Left ventricle myocardium inferior (tissue), 1 donor: ENCODE data around the gene F3. TPM values are rescaled to one million over a fixed set of nuclear protein-coding genes. Genes with fewer than 3 reads are reported as not detected.
A peak's percentile ranks its signal among the peaks of the same experiment; 100 is the strongest.

ENCODE experiments used
- DNase-seq: peaks from one replicate; pipeline ENCODE4 v3.0.0-alpha.2; 2020
- H3K27ac ChIP-seq: fragments of 200-600 bp; replicated peaks from 2 replicates; pipeline ENCODE4 v1.8.0; 2021
- H3K27me3 ChIP-seq: fragments of 200-600 bp; 2 replicates; pipeline ENCODE4 v1.8.0; 2021; ENCODE audit warnings: low read depth
- H3K36me3 ChIP-seq: fragments of 200-600 bp; 2 replicates; pipeline ENCODE4 v1.8.0; 2021
- H3K4me1 ChIP-seq: fragments of 200-600 bp; 2 replicates; pipeline ENCODE4 v1.8.0; 2021
- H3K4me3 ChIP-seq: fragments of 200-600 bp; 2 replicates; pipeline ENCODE4 v1.8.0; 2021; ENCODE audit warnings: mild to moderate bottlenecking, moderate library complexity
- H3K9me3 ChIP-seq: fragments of 200-600 bp; replicated peaks from 2 replicates; pipeline ENCODE4 v1.8.0; 2021
- intact Hi-C: fragments of 100-400 bp; cut with micrococcal nuclease; formaldehyde crosslinking; loops from one replicate; pipeline ENCODE4 v1.11.0; 2022
- total RNA-seq: library from RNA; stranded (reverse); fragmentation: NEBNext Ultra II Directional; extraction: Animal tissue kit (Norgen Biotek cat#: 25700); gene quantifications from one replicate; pipeline ENCODE4 v1.2.1, GENCODE V29; 2021
- TF ChIP-seq, protein P1 (sequence below): fragments of 200-600 bp; IDR thresholded peaks from 2 replicates; pipeline ENCODE4 v1.8.0; 2021; ENCODE audit warnings: antibody characterized with exemption, mild to moderate bottlenecking, borderline replicate concordance
- donor health status: DM: no; HTN: yes; CAD: no; lungs with severe emphysema.

The F3 gene
- total RNA-seq, 1 donor from 2014 or later: 50.8 TPM

DNA sequence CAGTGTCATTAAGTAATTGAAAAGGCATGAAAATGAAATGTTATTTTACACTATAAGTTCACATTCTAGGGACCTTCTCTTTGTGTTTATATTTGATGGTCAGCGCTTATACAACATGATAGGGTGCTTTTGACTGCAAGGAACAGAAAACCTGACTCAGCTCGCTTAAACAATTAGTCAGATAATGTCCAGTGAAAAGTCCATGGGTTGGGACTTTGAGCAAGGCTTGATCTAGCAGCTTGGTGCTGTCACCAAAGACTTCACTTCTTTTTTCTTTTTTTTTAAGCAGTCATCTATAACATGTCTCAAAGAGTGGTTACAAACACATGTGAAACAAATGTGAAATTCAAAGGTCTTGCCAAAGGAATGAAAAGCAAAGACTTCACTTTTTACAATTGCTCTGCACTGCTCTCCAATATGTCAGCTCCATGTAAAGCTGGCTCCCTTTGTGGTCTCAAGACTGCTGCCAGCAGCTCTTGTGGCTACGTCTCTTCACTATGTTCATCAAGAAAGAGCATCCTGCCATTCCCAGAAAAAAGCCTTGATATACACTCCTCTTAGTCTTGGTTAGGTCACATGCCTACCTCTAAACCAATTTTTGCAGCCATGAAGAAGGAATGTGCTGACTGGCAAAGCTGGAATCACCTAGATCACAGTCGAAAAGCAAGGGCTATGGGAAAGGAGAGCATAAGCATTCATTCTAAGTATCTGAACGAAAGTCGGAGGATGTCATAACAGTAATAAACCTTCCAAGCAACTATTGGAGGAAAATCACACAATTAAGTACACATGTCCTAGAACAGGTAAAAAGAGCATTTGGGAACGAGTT, 15.2 kb downstream of the F3 start:
- Histone ChIP-seq H3K4me3 (no peak overlapping the region), H3K36me3 (peaks cover 22% of the 10 kb centered on the region), H3K27me3 (no peaks in the 10 kb centered on the region), H3K27ac (no peak overlapping the region), H3K4me1 (peaks cover 16% of the 10 kb centered on the region), H3K9me3 (no peaks in the 10 kb centered on the region)
- no peak for DNase-seq
- intact Hi-C loops: no loop called here
- TF ChIP-seq, protein P1, sequence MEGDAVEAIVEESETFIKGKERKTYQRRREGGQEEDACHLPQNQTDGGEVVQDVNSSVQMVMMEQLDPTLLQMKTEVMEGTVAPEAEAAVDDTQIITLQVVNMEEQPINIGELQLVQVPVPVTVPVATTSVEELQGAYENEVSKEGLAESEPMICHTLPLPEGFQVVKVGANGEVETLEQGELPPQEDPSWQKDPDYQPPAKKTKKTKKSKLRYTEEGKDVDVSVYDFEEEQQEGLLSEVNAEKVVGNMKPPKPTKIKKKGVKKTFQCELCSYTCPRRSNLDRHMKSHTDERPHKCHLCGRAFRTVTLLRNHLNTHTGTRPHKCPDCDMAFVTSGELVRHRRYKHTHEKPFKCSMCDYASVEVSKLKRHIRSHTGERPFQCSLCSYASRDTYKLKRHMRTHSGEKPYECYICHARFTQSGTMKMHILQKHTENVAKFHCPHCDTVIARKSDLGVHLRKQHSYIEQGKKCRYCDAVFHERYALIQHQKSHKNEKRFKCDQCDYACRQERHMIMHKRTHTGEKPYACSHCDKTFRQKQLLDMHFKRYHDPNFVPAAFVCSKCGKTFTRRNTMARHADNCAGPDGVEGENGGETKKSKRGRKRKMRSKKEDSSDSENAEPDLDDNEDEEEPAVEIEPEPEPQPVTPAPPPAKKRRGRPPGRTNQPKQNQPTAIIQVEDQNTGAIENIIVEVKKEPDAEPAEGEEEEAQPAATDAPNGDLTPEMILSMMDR: no peak

DNA sequence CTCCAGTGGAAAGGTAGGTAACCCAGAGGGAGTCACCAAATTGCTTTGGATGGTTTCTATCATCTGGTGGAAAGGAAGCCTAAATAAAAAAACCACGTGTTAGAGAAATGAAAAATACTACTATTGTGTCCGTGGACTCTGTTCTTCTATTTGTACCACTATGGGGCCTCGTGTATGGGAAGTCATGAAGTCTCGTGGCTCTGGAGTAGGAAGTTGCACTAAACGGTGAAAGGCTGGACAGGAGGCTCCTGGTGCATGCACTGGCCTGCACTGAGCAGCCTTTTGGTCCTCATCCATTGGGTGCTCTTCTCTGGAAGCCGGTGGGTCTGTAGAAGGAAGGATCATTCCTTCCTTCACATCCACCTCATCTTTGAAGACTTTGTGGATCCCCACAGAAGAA, 17.0 kb downstream of the F3 start:
- Histone ChIP-seq H3K4me3 (no peak overlapping the region), H3K36me3 (peaks cover 10% of the 10 kb centered on the region), H3K27ac (no peak overlapping the region), H3K9me3 (no peaks in the 10 kb centered on the region), H3K27me3 (no peaks in the 10 kb centered on the region), H3K4me1 (peaks cover 18% of the 10 kb centered on the region)
- TF ChIP-seq, protein P1: no peak
- no peak for DNase-seq
- intact Hi-C loops: loop anchor here (5.0 kb wide), 1 partner anchor 278 kb away; no protein-coding TSS in a partner anchor

DNA sequence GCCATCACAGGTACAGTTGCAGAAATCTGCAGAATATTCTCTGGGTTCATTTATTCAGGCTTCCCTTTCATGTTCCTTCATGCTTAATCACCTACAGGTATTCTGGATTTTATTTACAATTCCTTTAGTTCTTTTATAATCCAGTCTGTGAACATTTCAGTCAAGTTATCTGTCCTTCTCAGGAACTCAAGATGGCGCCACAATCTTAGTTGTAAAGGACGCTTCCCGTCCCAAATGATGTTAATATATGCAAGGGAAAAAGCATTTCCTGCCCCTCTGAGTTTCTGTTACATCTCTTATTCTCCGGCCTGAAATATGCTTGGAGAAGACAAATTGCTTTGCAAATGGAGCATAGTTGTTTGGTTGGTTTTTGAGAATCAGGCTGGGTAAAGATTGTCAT, 19.3 kb downstream of the F3 start:
- intact Hi-C loops: loop anchor here (5.0 kb wide), 1 partner anchor 280 kb away; no protein-coding TSS in a partner anchor
- TF ChIP-seq, protein P1: peak; percentile 62
- Histone ChIP-seq H3K4me3 (no peak overlapping the region), H3K4me1 (peaks cover 3% of the 10 kb centered on the region), H3K27me3 (no peaks in the 10 kb centered on the region), H3K9me3 (no peaks in the 10 kb centered on the region), H3K36me3 (peaks cover 16% of the 10 kb centered on the region), H3K27ac (no peak overlapping the region)
- no peak for DNase-seq

DNA sequence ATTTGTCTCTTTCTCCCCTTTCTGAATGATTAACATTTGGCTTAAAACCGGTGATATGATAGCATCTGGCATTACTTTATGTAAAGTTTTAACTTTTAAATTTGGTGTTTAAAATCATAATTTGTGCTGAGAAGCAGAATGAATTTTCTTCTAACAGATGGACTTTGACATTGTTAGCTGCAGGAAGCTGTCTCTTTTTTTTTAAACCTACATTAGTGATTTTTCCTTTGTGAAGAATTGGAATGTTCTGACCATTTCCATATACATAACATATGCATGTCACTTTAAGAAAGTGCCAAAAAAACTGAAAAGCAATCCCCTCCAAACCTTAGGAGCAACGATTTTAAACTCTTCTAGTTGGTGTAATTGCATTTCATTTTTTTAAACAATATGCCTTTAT, 22.2 kb downstream of the F3 start:
- Histone ChIP-seq H3K27ac (no peak overlapping the region), H3K27me3 (no peaks in the 10 kb centered on the region), H3K4me1 (peaks cover 2% of the 10 kb centered on the region), H3K4me3 (no peak overlapping the region), H3K36me3 (peaks cover 32% of the 10 kb centered on the region), H3K9me3 (no peaks in the 10 kb centered on the region)
- TF ChIP-seq, protein P1: no peak
- intact Hi-C loops: no loop called here
- DNase-seq: no peak

DNA sequence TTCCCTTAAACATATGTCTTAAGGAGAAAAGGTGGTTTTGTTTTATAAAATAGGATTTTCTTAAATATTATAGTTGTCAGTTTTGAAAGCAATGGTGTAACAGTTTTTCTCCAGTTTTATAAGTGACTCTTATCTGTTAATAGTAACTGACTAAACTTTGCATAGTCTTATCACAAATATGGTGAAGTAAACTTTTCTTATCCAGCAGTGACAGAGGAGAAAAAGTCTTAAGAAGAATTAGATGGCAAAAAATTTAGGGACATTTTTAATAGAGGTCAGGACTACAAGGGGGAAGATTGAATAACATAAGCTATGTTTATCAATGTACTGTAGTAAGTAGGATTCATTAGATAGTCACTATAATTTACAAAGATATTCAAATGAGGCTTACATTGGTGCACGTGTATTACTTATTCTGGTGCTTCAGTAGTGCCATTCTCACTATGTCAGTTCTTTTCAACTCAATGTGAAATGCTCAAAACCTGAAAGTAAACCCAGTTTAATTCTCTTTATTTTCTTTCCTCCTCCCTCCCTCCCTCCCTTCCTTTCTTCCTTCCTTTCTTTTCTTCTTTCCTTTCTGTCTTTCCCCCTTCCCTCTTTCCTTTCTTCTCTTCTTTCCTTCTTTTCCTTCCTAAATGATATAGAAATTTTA, 26.1 kb downstream of the F3 start:
- Histone ChIP-seq H3K36me3 (peaks cover 40% of the 10 kb centered on the region), H3K27ac (no peak overlapping the region), H3K27me3 (no peaks in the 10 kb centered on the region), H3K4me3 (no peak overlapping the region), H3K4me1 (no peaks in the 10 kb centered on the region), H3K9me3 (no peaks in the 10 kb centered on the region)
- TF ChIP-seq, protein P1: no peak
- no peak for DNase-seq
- intact Hi-C loops: no loop called here
